HCT116 (cell line): ENCODE results near the gene S100Z. TPM values are rescaled to one million over a fixed set of nuclear protein-coding genes. Genes with fewer than 3 reads are reported as not detected.
"Not testable (repeated sequence)": the region's sequence is repeated elsewhere in the genome, so short reads cannot be mapped to it uniquely, and the experiment has no call there.

Source experiments
- ATAC-seq: fragments of 200-7000 bp; cut with Tn5 transposase; 2 replicates; pipeline ENCODE4 v1.9.1; 2020; ENCODE audit warnings: mild to moderate bottlenecking, moderate library complexity
- BruUV-seq: library from RNA; stranded (reverse); fragments of 400-500 nt; replicated peaks from 2 replicates; lab custom pipeline; 2021; lab: Mats Ljungman, UMichigan
- CTCF ChIA-PET: fragments of 300-600 bp; sonication (Branson Sonifier 250); formaldehyde crosslinking; loops from one replicate; lab custom pipeline; 2021; ENCODE audit warnings: antibody characterized with exemption; lab: Charles Lee
- POLR2A ChIA-PET: fragments of 300-600, 350-600 bp; sonication (Branson Sonifier 250); formaldehyde crosslinking; loops from one replicate; lab custom pipeline; 2021; ENCODE audit warnings: antibody characterized with exemption; lab: Charles Lee
- RAD21 ChIA-PET, 2 experiments: fragments of 300-600 bp; sonication (Branson Sonifier 250); formaldehyde crosslinking; loops; one replicate each; lab custom pipeline; 2023; ENCODE audit warnings: low total read pairs in 2 of 2; ENCODE audit not compliant: uncharacterized antibody in 2 of 2, unreplicated experiment in 2 of 2, low non-redundant PET in 1 of 2; lab: Charles Lee
- DNase-seq: peaks from one replicate; pipeline ENCODE4 v3.0.0-alpha.2; 2010; ENCODE audit warnings: low read depth, low spot score
- H2AFZ ChIP-seq: fragments of 200-600 bp; shearing (Covaris generic), sonication (generic); 2 replicates; pipeline ENCODE4 v1.6.1; 2017; ENCODE audit warnings: low read depth, mixed run types, mixed read lengths, antibody characterized with exemption, low read length; ENCODE audit not compliant: poor library complexity, severe bottlenecking
- H3K27ac ChIP-seq: 2 replicates; pipeline ENCODE4 v1.5.1; 2012; ENCODE audit warnings: low read depth, low read length
- H3K27me3 ChIP-seq: fragments of 200-600 bp; sonication (generic); 2 replicates; pipeline ENCODE4 v1.6.1; 2016; ENCODE audit warnings: mixed run types, low read length, mixed read lengths; ENCODE audit not compliant: insufficient read depth
- H3K36me3 ChIP-seq, 2 experiments: fragments of 200-500 bp in 1 of 2; fragments of 200-600 bp in 1 of 2; sonication (Bioruptor generic) in 1 of 2; sonication (generic) in 1 of 2; 2 replicates each; pipeline versions ENCODE4 v1.5.1 to v1.6.1; 2014 to 2016; ENCODE audit warnings: low read length in 2 of 2, inconsistent platforms in 1 of 2, mixed read lengths in 1 of 2, mixed run types in 1 of 2; ENCODE audit not compliant: insufficient read depth in 2 of 2, control insufficient read depth in 1 of 2
- H3K4me1 ChIP-seq, 2 experiments: fragments of 200-600 bp in 1 of 2; sonication (generic) in 1 of 2; 2 replicates each; pipeline versions ENCODE4 v1.5.1 to v1.6.1; 2012 to 2017; ENCODE audit warnings: low read length in 2 of 2, inconsistent platforms in 1 of 2, mild to moderate bottlenecking in 1 of 2, mixed read lengths in 1 of 2, mixed run types in 1 of 2, moderate library complexity in 1 of 2; ENCODE audit not compliant: insufficient read depth in 2 of 2, control insufficient read depth in 1 of 2
- H3K4me2 ChIP-seq: fragments of 200-600 bp; sonication (generic); 2 replicates; pipeline ENCODE4 v1.6.1; 2017; ENCODE audit warnings: mixed run types, low read length, mixed read lengths
- H3K4me3 ChIP-seq, 2 experiments: fragments of 200-600 bp in 1 of 2; sonication (generic) in 1 of 2; replicated peaks in 1 of 2; 2 replicates each; pipeline ENCODE4 v1.5.1; 2011 to 2016; ENCODE audit warnings: low read length in 2 of 2, control low read depth in 1 of 2, low read depth in 1 of 2, mild to moderate bottlenecking in 1 of 2, mixed read lengths in 1 of 2, mixed run types in 1 of 2
- H3K79me2 ChIP-seq: fragments of 200-600 bp; sonication (generic); 2 replicates; pipeline ENCODE4 v1.6.1; 2017; ENCODE audit warnings: mild to moderate bottlenecking, mixed run types, low read length, moderate library complexity, mixed read lengths; ENCODE audit not compliant: insufficient read depth
- H3K9ac ChIP-seq: fragments of 200-600 bp; sonication (generic); 2 replicates; pipeline ENCODE4 v1.6.1; 2016; ENCODE audit warnings: low read length, mixed read lengths
- H3K9me2 ChIP-seq: fragments of 200-600 bp; sonication (generic), shearing (Covaris generic); 2 replicates; pipeline ENCODE4 v1.6.1; 2017; ENCODE audit warnings: mixed run types, mild to moderate bottlenecking, moderate library complexity; ENCODE audit not compliant: insufficient read depth
- H3K9me3 ChIP-seq, 2 experiments: fragments of 200-500 bp in 1 of 2; fragments of 200-600 bp in 1 of 2; sonication (Bioruptor generic) in 1 of 2; sonication (generic) in 1 of 2; 2 replicates each; pipeline ENCODE4 v1.6.1; 2014 to 2017; ENCODE audit warnings: low read length in 2 of 2, mixed read lengths in 2 of 2, inconsistent platforms in 1 of 2, low read depth in 1 of 2, mild to moderate bottlenecking in 1 of 2, mixed run types in 1 of 2, moderate library complexity in 1 of 2; ENCODE audit not compliant: control insufficient read depth in 1 of 2, insufficient read depth in 1 of 2
- H4K20me1 ChIP-seq: fragments of 200-600 bp; sonication (generic), shearing (Covaris generic); 2 replicates; pipeline ENCODE4 v1.6.1; 2017; ENCODE audit warnings: mixed run types, mild to moderate bottlenecking, moderate library complexity; ENCODE audit not compliant: insufficient read depth
- CEBPB ChIP-seq: IDR thresholded peaks from 2 replicates; pipeline ENCODE4 v1.6.1; 2012; ENCODE audit warnings: low read depth
- ELF1 ChIP-seq: IDR thresholded peaks from 2 replicates; pipeline ENCODE4 v1.6.1; 2012; ENCODE audit warnings: low read depth, borderline replicate concordance
- MAX ChIP-seq: IDR thresholded peaks from 2 replicates; pipeline ENCODE4 v1.6.1; 2012
- POLR2A ChIP-seq: IDR thresholded peaks from 2 replicates; pipeline ENCODE4 v1.7.0; 2011; ENCODE audit warnings: borderline replicate concordance; ENCODE audit not compliant: insufficient read depth, insufficient read length; ENCODE audit errors: extremely low read depth
- POLR2AphosphoS5 ChIP-seq: IDR thresholded peaks from 2 replicates; pipeline ENCODE4 v1.6.1; 2011; ENCODE audit warnings: mild to moderate bottlenecking, low read depth, low read length, moderate library complexity
- SRF ChIP-seq: IDR thresholded peaks from 2 replicates; pipeline ENCODE4 v1.6.1; 2012; ENCODE audit warnings: low read depth
- TCF7L2 ChIP-seq: IDR thresholded peaks from 2 replicates; pipeline ENCODE4 v1.7.0; 2011; ENCODE audit warnings: borderline replicate concordance, inconsistent platforms; ENCODE audit not compliant: insufficient read depth, insufficient read length; ENCODE audit errors: extremely low read depth
- intact Hi-C: fragments of 100-400 bp; cut with micrococcal nuclease; formaldehyde crosslinking; loops from 2 replicates; pipeline ENCODE4 v1.10.0; 2022
- total RNA-seq: library from RNA; stranded (reverse); gene quantifications from one replicate; pipeline ENCODE4 v1.2.1, GENCODE V29; 2021; ENCODE audit not compliant: unreplicated experiment

Gene S100Z
- total RNA-seq, 1 experiment from 2014 or later = not detected

- peaks cover 51 to 79% of the 10 kb centered on the region in 2 experiments for H3K4me1 ChIP-seq
- ChIA-PET CTCF (interaction anchor here (1.1 kb wide), 1 partner anchor 10 kb away, joined by 3 read pairs; no protein-coding TSS in a partner anchor), POLR2A (interaction anchor here (0.6 to 7.6 kb wide), 4 partner anchors 11 to 45 kb away, joined by 4 to 68 read pairs (median 6); no protein-coding TSS in a partner anchor), RAD21 (no interaction called here)
- ATAC-seq (no peak), DNase-seq (no peak)
- peaks cover 0 to 9% of the 10 kb centered on the region in 2 experiments; a peak in 1 of 4 replicates for H3K36me3 ChIP-seq
- no peaks in the 10 kb centered on the region for H3K27me3 ChIP-seq
- H3K9me2 ChIP-seq = no peaks in the 10 kb centered on the region
- intact Hi-C loops = no loop called here
- TF ChIP-seq TCF7L2 (no peak), MAX (no peak), SRF (no peak), POLR2AphosphoS5 (no peak), POLR2A (no peak)
- H2AFZ ChIP-seq = no peak overlapping the region
- H3K79me2 ChIP-seq = peaks cover 67% of the 10 kb centered on the region
- H4K20me1 ChIP-seq = no peaks in the 10 kb centered on the region; the same call in 1 of the 2 replicates
- peak overlapping the region; percentile 89 for H3K4me2 ChIP-seq
- H3K4me3 ChIP-seq = peak overlapping the region; percentile 98 to 99
- no peaks in the 10 kb centered on the region for H3K9me3 ChIP-seq
- peak overlapping the region; percentile 98 for H3K9ac ChIP-seq
- peak overlapping the region; percentile 91 for H3K27ac ChIP-seq
- BruUV-seq = no TSS peak
Observed at GRCh38 chr5:76820526-76820890, 29.3 kb upstream of the S100Z start.

- POLR2A ChIA-PET = interaction anchor here (1.8 to 7.6 kb wide), 2 partner anchors 10 to 15 kb away, joined by 7 to 68 read pairs; no protein-coding TSS in a partner anchor
- H3K9me2 ChIP-seq = no peaks in the 10 kb centered on the region
- RAD21 ChIA-PET = no interaction called here
- peak overlapping the region; percentile 89 for H3K4me2 ChIP-seq
- H3K27me3 ChIP-seq = no peaks in the 10 kb centered on the region
- peak overlapping the region; percentile 98 for H3K9ac ChIP-seq
- no peak overlapping the region for H2AFZ ChIP-seq
- H3K27ac ChIP-seq = peak overlapping the region; percentile 91
- intact Hi-C loops = no loop called here
- no TSS peak for BruUV-seq
- DNase-seq = no peak
- TF ChIP-seq ELF1 (no peak), CEBPB (no peak), POLR2AphosphoS5 (peak; percentile 17; the same call in 1 of the 2 replicates)
- TF ChIP-seq, all 23 proteins: peak for 1
- peak overlapping the region; percentile 98 to 99 for H3K4me3 ChIP-seq
- CTCF ChIA-PET = interaction anchor here (1.1 kb wide), 1 partner anchor 11 kb away, joined by 3 read pairs; no protein-coding TSS in a partner anchor
- H3K4me1 ChIP-seq = peaks cover 55 to 79% of the 10 kb centered on the region in 2 experiments
- peaks cover 73% of the 10 kb centered on the region for H3K79me2 ChIP-seq
- peaks cover 0 to 9% of the 10 kb centered on the region in 2 experiments; a peak in 1 of 4 replicates for H3K36me3 ChIP-seq
- H4K20me1 ChIP-seq = peaks cover 3% of the 10 kb centered on the region; the same call in 1 of the 2 replicates
- ATAC-seq = no peak
- no peaks in the 10 kb centered on the region for H3K9me3 ChIP-seq
Observed at GRCh38 chr5:76821136-76821535, 28.7 kb upstream of the S100Z start.

- DNase-seq, BruUV-seq, POLR2A ChIA-PET, ATAC-seq, H3K27me3 ChIP-seq, H2AFZ ChIP-seq, H3K9me3 ChIP-seq, H4K20me1 ChIP-seq, intact Hi-C loops, H3K36me3 ChIP-seq, RAD21 ChIA-PET, CTCF ChIA-PET, H3K9me2 ChIP-seq: not testable (repeated sequence)
- H3K4me1 ChIP-seq = peaks cover 64 to 79% of the 10 kb centered on the region in 2 experiments
- H3K27ac ChIP-seq = peak overlapping the region; percentile 91; the same call in 1 of the 2 replicates
- H3K9ac ChIP-seq = peak overlapping the region; percentile 98
- peaks cover 84% of the 10 kb centered on the region for H3K79me2 ChIP-seq
- peak overlapping the region; percentile 17 to 39; a peak in 3 of 4 replicates for H3K4me3 ChIP-seq
- H3K4me2 ChIP-seq = peak overlapping the region; percentile 89
Observed at GRCh38 chr5:76822105-76822731, 27.6 kb upstream of the S100Z start.
